Measurements from ENCODE around the gene NEAT1. TPM values are rescaled to one million over a fixed set of nuclear protein-coding genes. Genes with fewer than 3 reads are reported as not detected.

The NEAT1 gene
- total RNA-seq, 1 experiment from 2014 or later = 938 TPM

- ChIA-PET CTCF (interaction anchor here (0.6 kb wide), 1 partner anchor 171 kb away, joined by 4 read pairs; the partner anchor contains the start of gene FAM89B), POLR2A (ENCODE audit: unreplicated experiment) (no interaction called here)
- Histone ChIP-seq H3F3A (ENCODE audit: insufficient read depth, low read depth) (peaks cover 14% of the 10 kb centered on the region; the same call in 1 of the 2 replicates), H4K20me1 (ENCODE audit: insufficient read depth) (no peaks in the 10 kb centered on the region), H2AFZ (no peak overlapping the region), H3K4me1 (replicated peaks; ENCODE audit: insufficient read depth) (no peaks in the 10 kb centered on the region), H3K36me3 (ENCODE audit: low read depth) (peaks cover 5% of the 10 kb centered on the region), H3K9me2 (ENCODE audit: insufficient read depth) (no peaks in the 10 kb centered on the region), H3K27ac (no peak overlapping the region), H3K4me3 (no peak overlapping the region), H3K27me3 (ENCODE audit: insufficient read depth, low read depth) (no peaks in the 10 kb centered on the region), H3K4me2 (no peak overlapping the region), H3K9me3 (ENCODE audit: insufficient read depth, low read depth) (no peaks in the 10 kb centered on the region), H3K79me2 (ENCODE audit: low read depth) (no peaks in the 10 kb centered on the region)
- intact Hi-C loops (cut with micrococcal nuclease; ENCODE audit: unreplicated experiment) = no loop called here
- TF ChIP-seq CTCF (conservative IDR thresholded peaks at IDR 0.05) = no peak
- no peak for TF ChIP-seq EZH2 (IDR thresholded peaks at IDR 0.05; ENCODE audit: low read depth)
- TSS peak; percentile 17 for BruUV-seq (replicated peaks)
- DNase-seq = no peak
These were observed 20.8 kb upstream of the NEAT1 start for GRCh38 chr11:65401803-65402248.

- Histone ChIP-seq H3K9me2 (ENCODE audit: insufficient read depth) (no peaks in the 10 kb centered on the region), H3F3A (ENCODE audit: insufficient read depth, low read depth) (peaks cover 14% of the 10 kb centered on the region; the same call in 1 of the 2 replicates), H3K36me3 (ENCODE audit: low read depth) (peaks cover 5% of the 10 kb centered on the region), H2AFZ (no peak overlapping the region), H3K79me2 (ENCODE audit: low read depth) (no peaks in the 10 kb centered on the region), H3K27me3 (ENCODE audit: insufficient read depth, low read depth) (no peaks in the 10 kb centered on the region), H4K20me1 (ENCODE audit: insufficient read depth) (no peaks in the 10 kb centered on the region), H3K9me3 (ENCODE audit: insufficient read depth, low read depth) (no peaks in the 10 kb centered on the region), H3K4me2 (no peak overlapping the region), H3K4me3 (no peak overlapping the region), H3K27ac (no peak overlapping the region), H3K4me1 (replicated peaks; ENCODE audit: insufficient read depth) (no peaks in the 10 kb centered on the region)
- no peak for DNase-seq
- intact Hi-C loops (cut with micrococcal nuclease; ENCODE audit: unreplicated experiment) = no loop called here
- ChIA-PET POLR2A (ENCODE audit: unreplicated experiment) (no interaction called here), CTCF (no interaction called here)
- TF ChIP-seq CTCF (conservative IDR thresholded peaks at IDR 0.05) (no peak), EZH2 (IDR thresholded peaks at IDR 0.05; ENCODE audit: low read depth) (no peak)
- no TSS peak for BruUV-seq (replicated peaks)
These were observed 19.8 kb upstream of the NEAT1 start for GRCh38 chr11:65402790-65403189.

GRCh38 chr11:65403607-65404121 lies 18.9 kb upstream of the NEAT1 start:
- no peak overlapping the region for H3K27ac ChIP-seq
- POLR2A ChIA-PET (ENCODE audit: unreplicated experiment) = interaction anchor here (0.7 kb wide), 1 partner anchor 42 kb away, joined by 3 read pairs; no protein-coding TSS in a partner anchor
- intact Hi-C loops (cut with micrococcal nuclease; ENCODE audit: unreplicated experiment) = no loop called here
- H4K20me1 ChIP-seq (ENCODE audit: insufficient read depth) = no peaks in the 10 kb centered on the region
- CTCF ChIA-PET = interaction anchor here (0.6 kb wide), 1 partner anchor 16 kb away, joined by 4 read pairs; no protein-coding TSS in a partner anchor
- no peaks in the 10 kb centered on the region for H3K4me1 ChIP-seq (replicated peaks; ENCODE audit: insufficient read depth)
- H3K9me3 ChIP-seq (ENCODE audit: insufficient read depth, low read depth) = no peaks in the 10 kb centered on the region
- no peak for TF ChIP-seq EZH2 (IDR thresholded peaks at IDR 0.05; ENCODE audit: low read depth)
- TF ChIP-seq CTCF (conservative IDR thresholded peaks at IDR 0.05) = no peak
- no peak overlapping the region for H2AFZ ChIP-seq
- H3K27me3 ChIP-seq (ENCODE audit: insufficient read depth, low read depth) = no peaks in the 10 kb centered on the region
- no peak overlapping the region for H3K4me2 ChIP-seq
- H3F3A ChIP-seq (ENCODE audit: insufficient read depth, low read depth) = peaks cover 14% of the 10 kb centered on the region; the same call in 1 of the 2 replicates
- H3K4me3 ChIP-seq = no peak overlapping the region
- H3K9me2 ChIP-seq (ENCODE audit: insufficient read depth) = no peaks in the 10 kb centered on the region
- BruUV-seq (replicated peaks) = no TSS peak
- H3K36me3 ChIP-seq (ENCODE audit: low read depth) = peaks cover 11% of the 10 kb centered on the region
- DNase-seq = no peak
- H3K79me2 ChIP-seq (ENCODE audit: low read depth) = no peaks in the 10 kb centered on the region
